RPMI8226 (cell line): ENCODE data around the gene CBLB.

Experiments
- DNase-seq: peaks from one replicate; pipeline ENCODE4 v3.0.0-alpha.2; 2015

CBLB gene

DNA sequence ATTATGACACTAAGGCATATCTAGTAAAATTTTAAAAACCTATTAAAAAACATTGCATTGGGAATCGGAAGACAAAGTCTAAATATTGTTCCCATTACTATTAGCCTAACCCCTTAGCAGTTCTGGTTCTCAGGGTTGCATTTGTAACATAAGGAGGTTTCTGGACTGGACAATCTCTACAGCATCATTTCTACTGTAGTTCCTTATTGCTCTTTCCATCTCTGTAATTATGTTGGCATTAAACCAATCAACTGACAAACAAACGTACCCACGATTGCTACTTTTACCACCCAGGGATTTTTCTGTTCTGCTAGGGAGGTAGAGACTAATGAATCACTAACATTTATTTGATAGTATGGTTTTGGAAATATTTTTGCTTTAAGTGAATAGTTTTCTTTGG is 190.8 kb downstream of the CBLB start:
- no peak for DNase-seq

DNA sequence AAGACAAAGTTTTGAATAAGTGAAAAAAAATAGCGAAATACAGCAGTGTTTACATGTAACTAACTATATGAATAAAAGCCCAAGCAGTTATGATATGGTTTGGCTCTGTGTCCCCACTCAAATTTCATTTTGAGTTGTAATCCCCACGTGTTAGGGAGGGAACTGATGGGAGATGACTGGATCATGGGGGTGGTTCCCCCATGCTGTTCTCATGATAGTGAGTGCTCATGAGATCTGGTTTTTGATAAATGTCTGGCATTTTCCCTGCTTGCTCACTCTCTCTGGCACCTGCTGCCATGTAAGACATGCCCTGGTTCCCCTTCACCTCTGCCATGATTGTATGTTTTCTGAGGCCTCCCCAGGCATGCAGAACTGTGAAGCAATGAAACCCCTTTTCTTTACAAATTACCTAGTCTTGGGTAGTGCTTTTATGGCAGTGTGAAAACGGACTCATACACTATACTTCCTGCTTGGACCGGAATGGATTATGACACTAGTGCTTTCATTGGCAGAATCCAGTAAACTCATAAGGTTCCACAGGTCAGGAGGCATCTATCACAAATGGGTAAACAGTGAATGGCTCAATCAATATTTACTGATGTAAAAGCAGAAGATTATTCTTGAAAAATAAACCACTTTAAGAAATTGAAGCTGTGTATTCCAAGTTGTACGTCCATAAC is 192.1 kb downstream of the CBLB start:
- no peak for DNase-seq

DNA sequence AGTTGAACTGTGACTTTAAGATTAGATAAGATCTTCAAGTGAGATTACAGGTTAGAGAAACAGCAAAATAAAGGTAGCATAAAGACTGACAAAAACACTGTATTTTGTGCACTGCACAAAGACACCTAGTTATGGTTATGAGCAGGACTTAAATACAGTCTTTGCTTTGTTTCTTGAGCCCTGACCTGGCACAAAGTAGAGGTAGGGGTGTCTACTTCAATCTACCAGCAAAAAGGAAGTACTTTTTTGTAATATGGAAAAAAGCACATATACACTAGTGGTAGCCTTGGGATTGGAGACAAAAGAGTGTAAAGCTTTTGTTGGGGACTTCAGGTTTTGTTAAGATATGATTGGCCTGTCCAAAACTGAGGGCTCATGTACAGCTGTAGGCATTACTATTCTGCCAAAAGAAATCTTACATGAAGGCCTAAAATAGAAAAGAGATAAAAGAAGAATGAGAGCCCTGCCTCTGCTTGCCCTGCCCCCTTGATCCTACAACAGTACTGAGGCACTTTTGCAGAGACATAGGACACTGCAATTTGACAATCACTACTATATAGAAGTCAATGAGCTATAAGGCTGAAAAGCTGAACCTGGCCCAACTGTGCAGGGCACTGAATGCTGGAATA is 194.3 kb downstream of the CBLB start:
- DNase-seq: no peak

DNA sequence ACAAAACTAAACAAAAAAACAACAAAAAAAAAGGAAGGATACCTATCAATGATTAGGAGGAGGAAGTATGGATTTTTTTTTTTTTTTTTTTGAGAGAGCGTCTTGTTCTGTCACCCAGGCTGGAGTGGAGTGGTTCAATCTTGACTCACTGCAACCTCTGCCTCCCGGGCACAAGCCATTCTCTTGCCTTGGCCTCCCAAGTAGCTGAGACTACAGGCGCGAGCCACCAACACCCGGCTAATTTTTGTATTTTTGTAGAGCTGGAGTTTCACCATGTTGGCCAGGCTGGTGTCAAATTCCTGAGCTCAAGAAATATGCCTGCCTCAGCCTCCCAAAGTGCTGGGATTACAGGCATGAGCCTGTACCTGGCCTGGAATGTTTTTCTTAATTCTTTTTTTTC is 195.8 kb downstream of the CBLB start:
- no peak for DNase-seq

DNA sequence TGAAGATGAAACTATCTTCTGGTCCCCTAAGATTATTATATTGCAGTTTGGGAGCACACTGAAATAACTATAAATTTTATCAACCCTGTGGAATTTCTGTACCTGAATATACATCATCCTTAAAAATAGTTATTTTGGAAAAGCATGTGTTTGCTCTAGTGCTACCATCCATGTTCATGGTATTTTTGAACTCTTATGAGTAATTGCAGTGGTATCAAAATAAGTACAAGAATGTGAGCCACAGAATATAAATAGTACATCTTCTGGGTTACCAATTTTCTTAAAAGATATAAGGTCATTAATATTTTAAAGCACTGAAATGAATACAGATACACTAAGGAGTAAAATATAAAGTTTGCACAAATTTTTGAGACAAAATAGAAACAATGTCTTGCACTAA is 206.5 kb downstream of the CBLB start:
- DNase-seq: no peak

DNA sequence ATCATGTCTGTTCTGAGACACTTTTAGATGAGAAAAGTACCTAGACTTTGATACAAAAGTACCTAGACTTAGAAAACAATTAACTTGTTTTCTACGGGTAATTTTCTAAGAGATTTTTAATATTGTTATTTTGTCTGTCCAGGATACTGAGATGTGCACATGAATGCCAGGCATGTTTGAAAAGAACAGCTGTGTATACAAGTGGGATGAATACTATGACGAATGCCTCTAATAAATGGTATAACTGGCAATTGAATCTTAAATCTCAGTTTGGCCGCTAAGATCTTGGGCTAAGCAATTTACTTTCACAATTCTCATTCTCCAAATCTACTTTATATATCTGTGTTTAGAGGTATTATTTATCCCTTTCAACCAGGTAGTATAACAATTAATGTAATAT is 207.4 kb downstream of the CBLB start:
- DNase-seq: no peak

DNA sequence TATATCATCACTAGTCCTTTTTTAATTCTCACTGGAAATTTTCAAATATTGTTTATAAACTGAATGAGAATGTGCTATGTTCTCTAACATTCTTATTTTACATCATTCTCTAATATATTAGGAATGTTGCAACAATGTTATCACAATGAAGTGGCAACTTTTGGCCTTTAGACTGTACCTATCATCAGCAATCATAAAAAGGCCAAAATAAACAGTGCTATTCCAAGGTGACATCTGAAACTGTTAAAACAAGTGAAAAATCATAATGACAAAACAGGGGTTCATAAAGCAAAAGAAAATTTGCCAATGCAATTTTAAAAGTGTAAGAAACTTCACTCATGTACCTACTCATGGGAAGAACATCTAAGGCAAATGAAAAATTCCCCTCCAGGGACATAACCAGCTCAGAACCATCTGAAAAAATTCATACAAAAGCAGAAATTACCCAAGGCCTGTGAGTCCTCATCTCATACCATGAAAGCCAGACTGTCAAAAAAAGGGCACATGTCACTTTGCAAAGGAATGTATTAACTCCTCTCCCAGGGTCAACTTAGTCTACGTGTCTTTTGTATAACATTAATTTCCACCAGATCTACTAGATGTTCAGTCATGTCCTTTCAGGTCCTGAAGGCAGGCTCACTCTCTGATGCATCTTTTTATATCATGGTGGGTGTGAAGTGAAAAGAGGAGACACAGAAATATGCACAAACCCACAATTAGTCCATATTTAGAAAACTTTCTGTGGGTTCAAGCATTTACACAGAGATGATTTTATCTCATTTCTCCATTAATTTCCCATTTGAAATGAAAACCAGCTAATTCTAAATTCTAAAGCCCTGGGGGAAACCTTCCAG is 211.9 kb downstream of the CBLB start:
- DNase-seq: no peak

DNA sequence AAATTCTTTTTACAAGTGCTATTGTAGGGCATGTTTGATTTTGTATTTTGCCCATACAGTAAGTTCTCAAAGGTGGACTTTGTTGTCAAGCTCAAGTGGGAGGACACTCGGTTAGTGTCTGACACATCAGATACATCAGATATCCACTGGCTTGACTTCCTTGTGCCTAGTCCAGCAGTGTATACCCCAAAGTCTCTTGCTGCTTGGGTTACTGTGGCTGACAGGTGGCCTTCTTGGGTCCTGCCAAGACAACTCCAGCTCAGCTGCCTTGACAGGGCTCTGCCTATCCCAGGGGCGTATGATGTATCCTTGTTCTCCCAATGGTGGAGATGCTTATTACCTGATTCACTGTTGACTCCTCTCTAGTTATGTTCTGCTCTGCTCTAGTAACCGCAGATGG is 214.9 kb downstream of the CBLB start:
- DNase-seq: no peak

DNA sequence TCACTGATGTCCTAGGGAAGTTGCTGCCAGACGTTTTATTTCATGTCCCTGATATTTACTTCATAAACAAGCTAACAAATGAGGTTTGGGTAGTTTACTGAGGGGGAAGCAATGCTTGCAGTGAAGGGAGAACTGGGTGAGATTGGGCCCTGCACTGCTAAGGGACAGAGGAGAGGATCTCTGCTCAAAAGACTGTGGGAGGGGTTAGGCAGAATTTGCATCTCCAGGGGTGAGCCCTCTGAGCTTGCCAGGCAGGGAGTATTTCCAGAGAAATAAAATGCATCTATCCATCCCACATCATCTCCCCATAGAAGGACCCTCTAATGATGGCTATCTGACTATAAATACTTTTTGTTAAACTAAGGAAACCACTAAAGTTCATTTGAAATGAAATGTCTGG is 215.6 kb downstream of the CBLB start:
- DNase-seq: no peak

DNA sequence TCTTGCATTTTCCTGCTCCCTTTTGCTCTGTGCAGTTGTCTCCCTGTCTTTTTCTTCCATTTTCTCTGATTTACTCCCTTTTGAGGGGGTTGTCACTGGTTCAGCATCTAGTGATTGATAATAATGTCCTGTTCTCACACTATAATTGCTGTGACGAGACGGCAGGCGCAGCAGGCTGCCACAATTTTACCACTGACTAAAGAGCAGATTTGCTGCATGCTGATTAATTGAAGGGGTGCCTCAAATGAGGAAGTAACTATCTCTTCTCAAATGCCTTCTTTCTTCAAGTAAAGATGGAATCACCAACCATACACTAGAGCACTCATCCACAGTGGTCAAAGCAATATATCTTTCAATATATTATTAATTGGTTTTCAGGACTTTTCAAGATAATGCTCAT is 219.3 kb downstream of the CBLB start:
- no peak for DNase-seq

DNA sequence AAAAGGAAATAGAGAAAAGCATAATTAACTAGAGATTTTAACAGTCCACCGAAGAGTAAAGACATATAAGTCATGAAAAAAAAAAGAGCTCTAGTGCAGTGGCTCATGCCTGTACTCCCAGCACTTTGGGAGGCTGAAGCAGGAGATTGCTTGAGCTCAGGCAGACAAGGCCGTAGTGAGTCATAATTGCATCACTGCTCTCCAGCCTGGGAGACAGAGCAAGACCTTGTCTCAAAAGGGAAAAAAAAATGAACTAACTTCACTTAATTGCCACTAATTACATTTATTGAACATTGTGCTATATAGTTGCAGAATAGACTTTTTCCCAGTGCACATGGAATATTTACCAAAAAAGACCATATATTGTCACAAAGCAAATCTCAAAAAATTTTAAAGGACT is 221.8 kb downstream of the CBLB start:
- no peak for DNase-seq

DNA sequence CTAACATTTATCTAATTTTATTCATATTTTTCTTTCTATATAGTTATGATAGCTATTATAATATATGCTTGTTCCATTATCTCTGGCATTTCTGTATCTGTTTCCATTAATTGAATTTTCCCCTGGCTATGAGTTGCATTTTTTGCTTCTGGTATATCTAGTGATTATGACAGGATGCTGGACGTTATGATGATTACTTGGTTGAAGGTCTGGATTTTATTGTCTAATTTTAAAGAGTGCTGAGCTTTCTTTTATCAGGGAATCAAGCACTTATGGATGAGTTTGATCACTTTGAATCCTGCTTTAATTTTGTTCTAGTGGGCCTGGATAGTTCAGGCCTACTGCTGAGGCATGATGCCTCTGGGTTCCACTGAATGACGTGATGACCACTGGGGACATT is 229.7 kb downstream of the CBLB start:
- no peak for DNase-seq

DNA sequence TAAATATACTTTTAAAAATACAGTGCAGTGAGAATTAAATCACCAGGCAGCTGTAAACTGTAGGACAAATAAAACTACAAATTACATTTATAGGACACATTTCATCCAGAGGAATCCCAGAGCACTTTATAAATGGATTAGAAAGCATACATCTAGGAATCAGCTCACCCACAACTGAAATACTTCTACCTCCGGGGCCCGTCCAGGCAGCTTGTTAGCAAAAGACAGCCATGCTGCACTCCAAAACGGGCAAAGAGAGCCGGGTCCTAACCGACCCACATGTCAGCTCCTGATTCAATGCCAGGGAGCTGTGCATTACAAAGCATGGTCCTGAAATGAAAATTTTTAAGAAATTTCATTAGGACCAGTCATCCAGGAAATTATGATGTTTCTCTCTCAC is 234.1 kb downstream of the CBLB start:
- DNase-seq: no peak

DNA sequence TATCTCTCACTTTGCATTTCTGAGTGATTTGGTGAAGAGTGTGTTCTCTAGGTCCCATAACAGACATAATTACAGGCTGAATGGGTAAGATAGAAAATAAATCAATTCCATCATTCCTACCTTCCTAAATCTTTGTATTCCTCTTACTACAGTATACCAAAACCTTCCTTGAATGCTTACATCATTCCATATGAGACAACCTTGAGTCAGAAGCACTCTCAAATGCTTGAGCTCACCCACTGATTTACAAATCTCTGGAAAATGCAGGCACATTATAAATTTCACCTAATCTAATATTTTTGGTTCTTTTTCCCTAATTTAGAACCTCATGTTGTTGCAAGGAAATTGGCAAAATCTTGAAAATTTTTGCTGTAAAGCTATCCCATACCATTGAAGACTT is 239.1 kb downstream of the CBLB start:
- DNase-seq: no peak

DNA sequence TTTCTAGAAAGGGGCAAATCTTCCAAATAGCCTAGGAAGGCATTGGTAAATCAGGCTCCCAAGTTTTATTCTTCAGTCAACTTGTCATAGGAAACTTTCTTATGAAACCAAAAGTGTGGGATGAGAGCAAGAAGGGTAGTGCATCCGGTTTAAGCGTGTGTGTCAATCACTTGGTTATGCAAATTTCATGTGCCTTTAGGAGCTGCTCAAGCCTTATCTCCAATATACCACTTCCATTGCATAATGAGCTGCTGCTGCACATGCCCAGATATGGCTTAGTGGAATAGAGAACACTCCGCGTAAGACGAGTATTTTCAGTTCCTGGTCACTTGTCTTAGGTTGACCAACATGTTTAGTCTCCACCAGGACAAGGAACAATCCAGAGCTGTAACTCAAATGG is 242.1 kb downstream of the CBLB start:
- DNase-seq: no peak

DNA sequence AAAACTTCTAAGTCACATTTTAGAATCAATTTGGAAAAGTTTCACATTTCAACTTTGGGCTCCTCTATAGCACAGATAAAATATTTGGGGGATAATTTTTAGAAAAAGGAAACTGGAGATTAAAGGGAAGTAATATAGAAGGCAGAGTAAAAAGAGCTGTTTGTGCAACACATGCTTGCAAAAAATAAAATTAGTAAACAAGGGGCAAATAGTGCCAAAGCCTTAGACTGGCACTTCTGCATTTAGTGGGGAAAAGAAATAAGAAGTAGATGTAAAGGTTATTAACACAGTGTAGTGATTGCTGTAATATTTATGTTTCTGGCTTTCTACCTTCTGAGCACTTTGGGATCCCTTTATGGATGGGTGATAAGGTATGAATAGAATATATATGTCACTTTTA is 246.6 kb downstream of the CBLB start:
- DNase-seq: no peak

DNA sequence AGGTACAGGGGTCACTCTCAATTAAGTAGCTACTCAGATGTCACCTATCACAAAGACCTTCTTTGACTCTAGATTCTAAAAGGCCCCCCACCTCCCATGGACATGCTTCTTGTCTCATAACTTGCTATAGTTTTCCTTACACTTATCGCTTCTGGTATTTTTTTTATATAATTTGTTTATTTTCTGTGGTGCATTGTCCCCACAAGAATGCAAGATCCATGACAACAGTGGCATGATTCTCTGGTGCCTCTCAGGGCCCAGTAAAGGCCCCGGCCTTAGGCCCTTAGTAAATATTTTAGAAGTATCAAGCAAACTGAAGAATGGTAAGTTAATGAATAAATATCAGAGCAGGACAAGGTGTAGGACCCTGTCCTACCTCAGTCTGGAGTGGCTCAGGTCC is 248.6 kb downstream of the CBLB start:
- no peak for DNase-seq

DNA sequence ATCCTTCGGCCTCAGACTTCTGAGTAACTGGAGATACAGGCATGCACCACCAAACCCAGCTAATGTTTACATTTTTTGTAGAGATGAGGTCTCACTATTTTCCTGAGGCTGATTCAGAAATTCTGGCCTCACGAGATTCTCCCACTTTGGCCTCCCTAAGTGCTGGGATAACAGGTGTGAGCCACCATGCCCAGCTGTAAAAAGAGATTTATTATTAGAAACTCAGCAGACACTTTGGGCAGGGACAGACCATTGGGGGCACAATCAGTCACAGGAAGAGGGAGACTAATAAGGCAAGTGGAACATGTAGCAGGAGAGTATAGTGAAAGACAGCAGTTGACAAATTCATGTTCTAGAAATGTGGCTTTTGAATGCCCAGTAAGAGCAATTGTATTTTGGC is 249.2 kb downstream of the CBLB start:
- no peak for DNase-seq

DNA sequence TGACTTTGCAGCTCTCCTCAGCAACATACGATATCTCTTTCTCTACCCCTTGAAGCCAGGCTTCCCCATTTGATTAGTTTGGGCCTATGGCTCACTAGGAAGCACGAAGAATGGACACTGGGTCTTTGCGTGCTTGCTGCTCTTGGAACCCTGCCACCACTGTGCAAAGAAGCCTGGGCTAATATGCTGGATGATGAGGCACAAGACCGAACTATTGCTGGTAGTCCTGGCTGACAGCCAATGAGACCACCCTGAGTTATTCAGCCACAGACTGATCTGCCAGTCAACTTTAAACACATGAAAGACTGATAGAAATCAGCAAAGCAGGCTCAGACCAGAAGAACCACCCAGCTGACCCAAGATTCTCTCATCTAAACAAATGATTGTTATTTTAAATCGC is 250.3 kb downstream of the CBLB start:
- DNase-seq: no peak

DNA sequence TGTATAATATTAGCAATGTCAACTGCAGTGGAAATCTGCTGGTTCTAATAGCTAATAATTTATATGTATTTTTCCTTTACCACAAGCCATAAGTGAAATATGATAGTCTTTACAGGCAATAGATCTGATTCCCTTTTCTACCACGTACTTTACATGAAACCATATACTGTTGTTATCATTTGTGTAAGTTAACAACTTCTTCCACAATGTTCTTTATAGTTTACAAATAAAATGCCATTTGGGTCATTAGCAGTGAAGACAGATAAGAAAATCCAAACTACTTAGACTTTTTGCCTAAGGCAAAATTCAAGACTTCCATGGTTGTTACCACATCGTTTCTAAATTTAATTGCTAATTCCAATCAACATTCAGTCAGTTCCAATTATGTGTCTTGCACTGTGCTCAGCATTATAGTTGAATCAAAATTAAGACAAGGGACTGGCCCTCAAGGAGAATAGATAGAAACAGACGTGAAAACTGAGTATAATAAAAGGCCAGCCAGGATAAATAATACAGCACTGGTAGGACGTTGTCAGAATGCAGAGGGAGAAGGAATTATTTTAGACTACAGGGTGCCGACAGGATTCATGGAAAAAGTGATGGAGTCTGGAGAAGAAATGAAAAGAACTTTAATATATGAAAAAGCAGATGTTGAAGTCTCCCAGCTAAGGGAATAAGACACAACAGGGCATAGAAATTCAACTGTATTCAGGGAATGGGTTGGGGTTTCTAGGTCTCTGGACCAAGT is 252.3 kb downstream of the CBLB start:
- DNase-seq: no peak

DNA sequence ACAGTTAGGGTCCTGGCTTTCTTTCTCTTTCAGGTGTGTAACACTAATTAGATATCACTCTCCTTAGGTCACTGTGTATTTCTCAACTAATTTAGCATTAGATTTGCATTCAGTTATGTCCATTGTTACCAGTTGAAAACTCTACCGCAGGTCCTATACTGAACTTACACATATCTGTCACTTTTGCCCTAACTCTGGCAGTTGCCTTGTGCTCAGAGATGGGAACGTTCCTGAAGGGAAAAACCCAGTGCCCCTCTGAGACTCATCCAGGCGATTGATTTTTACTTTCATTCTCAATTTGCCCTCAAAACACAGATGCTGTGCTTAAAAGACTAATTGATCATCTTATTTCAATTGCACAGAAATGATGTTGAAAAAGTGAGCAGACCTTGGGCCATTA is 253.0 kb downstream of the CBLB start:
- DNase-seq: no peak

DNA sequence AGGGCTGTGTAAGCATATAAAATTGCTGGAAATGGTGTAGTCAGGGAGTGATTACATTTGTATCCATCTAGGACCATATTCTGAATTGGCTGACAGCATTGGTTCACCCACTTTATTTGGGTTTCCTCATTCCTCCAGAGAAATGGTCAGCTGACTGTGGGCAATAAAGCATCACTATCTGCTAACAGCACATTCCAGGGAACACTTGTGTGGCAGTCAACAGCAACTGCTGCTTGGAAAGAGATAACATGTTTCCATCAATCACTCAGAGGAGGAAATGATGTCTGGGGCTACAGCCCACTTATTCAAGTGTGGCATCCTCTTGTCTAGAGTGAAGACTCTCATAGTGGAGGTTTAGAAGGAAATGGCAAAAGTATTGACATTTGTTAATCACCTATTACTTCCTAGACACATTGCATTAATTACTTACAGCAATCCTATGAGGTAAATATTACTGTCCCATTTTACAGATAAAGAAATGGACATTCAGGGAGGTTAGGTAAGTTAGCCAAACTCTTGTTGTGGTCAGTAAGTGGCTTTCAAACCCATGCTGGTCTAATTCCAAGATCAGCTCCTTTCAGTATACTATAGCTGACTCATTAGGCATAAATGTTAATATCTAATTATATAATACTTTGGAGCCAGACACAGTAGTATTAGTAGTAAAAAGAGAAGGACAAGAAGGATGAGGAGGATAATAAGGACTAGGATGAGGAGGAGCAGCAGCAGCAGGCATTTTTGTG is 254.4 kb downstream of the CBLB start:
- DNase-seq: no peak

DNA sequence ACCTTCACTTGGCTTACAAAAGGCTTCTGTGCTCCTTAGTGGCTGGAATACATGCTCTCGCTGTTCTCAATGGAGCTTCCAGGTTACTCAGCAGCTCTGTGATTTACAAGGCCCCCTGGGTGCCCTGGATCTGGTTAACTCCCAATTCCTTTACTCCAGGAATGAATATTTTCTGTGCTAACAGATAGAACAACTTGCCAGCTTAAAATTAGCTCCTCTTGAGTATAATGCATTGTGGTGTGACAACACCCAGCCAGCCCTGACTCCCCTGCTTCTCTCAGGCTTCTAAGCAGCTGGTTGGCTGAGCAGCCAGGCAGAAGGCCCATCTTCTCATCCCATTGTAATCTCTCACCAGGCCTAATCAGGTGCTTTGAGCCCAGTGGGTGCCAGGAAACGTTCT is 255.7 kb downstream of the CBLB start:
- no peak for DNase-seq
